NCI-H446 treated with DMSO at 0.1 percent for 48 hours (cell line): ENCODE measurements around the gene PPIL1.

Experiments
- DNase-seq: peaks from one replicate; lab custom pipeline; 2025; lab: John Stamatoyannopoulos, UW

The PPIL1 gene

DNA sequence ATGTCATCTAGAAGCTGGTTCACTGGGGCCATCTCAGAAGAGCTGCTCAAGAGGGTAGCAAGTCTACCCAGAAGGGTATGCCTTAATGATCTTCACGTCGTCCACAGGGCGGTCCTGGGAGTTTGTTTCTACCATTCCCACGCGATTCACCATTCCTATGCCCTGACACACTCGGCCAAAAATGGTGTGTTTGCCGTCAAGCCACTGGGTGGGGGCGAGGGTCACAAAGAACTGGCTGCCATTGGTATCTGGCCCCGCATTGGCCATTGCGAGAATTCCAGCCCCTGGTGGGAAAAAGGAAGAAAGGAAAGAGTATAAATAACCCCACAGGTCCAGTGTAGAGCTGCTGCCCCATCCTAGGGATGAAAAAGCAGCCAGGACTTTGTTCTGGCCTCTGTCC is 18.9 kb downstream of the PPIL1 start:
- no peak for DNase-seq

- no peak for DNase-seq
Observed at GRCh38 chr6:36853325-36853724, 21.3 kb downstream of the PPIL1 start.

- no peak for DNase-seq
Observed at GRCh38 chr6:36852481-36853147, 22.0 kb downstream of the PPIL1 start.

DNA sequence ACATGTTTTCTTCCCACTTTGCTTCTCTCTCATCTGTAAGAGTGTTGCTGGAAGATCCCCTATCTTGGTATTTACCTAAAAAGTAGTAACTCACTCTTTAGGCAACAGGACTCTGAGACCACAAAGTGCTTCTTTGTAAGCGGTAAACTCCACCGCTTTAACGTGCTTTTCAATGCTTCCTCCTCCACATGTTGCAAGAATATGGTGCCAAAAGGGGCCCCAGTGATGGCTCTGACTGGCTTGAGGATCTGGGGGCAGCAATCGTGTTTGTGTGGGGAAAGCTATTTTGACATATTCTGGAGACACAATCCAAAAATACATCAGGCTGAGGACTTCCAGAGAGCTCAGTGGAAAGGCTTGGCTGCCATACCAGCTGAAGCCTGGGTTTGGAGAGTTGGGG is 23.0 kb downstream of the PPIL1 start:
- no peak for DNase-seq

GRCh38 chr6:36851149-36851614 is 23.4 kb downstream of the PPIL1 start:
- DNase-seq: peak; percentile 12

- no peak for DNase-seq
Observed at GRCh38 chr6:36850021-36850420, 24.6 kb downstream of the PPIL1 start.

DNA sequence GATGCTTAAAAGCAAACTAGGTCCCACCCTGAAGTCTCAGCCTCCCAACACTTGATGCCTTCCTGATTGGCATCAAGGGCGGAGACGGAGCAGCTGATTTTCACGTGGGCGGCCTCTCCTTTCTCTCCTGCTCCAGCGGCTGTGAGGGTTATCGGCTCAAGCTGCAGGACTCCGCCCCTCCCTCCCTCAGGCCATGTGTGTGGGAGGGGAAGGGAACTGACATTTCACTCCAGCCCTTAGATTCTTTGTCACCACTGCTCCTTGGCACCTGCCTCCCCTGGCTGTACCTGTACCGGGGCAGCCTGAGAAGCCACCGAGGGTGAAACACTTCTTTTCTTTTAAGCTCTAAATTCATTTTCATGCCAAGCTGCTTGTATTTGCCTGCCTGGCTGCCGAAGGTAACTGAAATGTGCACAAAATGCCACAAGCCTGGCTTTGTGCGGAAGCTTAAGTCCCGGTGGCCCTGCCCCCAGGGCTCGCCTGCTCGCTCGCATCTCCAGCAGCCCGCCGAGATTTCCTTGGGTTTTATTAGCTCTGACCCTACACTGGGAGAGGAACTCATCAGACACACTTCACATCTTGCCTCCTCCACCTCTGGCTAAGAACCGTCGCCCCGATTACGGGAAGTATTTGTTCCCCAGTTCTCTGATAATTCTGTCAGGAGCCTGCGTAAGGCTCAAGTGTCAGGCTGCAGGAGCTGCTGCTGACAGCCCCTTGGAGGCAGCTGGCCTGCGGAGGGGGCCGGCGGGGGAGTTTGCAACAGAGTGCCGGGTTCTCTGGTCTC is 25.8 kb downstream of the PPIL1 start:
- DNase-seq: no peak

GRCh38 chr6:36847991-36848390 is 26.6 kb downstream of the PPIL1 start:
- no peak for DNase-seq

DNA sequence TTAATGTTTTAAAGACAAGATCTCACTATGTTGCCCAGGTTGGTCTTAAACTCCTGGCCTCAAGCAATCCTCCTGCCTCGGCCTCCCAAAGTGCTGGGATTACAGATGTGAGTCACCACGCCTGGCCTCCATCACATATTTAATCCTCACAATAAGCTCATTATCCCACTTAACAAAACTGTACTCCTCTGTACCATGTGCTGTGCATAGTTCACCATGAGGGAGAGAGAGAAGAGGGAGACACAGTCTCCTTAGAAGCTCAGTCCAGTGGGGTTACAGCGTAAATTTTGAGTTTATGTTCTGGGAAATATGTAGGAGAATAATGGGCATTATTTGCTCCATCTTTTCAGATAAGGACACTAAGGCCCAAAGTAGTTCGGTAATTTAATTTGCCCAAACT is 27.5 kb downstream of the PPIL1 start:
- no peak for DNase-seq

DNA sequence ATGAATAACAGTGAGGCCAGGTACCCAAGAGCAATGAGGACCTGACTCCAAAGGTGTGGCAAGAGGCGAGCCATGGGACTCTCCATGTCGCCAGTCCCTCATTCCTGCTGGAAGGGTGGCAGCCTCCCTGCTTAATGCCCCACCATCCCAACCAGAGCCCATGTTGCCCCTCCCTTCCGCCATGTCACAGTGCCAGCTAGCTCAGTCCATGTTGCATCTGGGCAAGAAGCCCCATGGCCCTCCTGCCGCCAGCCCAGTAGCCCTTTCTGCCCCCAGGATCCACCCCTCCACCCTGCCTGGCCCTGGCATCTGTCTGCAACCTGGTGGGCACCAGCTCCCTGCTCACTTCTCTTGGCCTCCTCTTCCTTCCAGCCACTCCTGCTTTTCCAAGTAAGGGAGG is 29.4 kb downstream of the PPIL1 start:
- DNase-seq: no peak

DNA sequence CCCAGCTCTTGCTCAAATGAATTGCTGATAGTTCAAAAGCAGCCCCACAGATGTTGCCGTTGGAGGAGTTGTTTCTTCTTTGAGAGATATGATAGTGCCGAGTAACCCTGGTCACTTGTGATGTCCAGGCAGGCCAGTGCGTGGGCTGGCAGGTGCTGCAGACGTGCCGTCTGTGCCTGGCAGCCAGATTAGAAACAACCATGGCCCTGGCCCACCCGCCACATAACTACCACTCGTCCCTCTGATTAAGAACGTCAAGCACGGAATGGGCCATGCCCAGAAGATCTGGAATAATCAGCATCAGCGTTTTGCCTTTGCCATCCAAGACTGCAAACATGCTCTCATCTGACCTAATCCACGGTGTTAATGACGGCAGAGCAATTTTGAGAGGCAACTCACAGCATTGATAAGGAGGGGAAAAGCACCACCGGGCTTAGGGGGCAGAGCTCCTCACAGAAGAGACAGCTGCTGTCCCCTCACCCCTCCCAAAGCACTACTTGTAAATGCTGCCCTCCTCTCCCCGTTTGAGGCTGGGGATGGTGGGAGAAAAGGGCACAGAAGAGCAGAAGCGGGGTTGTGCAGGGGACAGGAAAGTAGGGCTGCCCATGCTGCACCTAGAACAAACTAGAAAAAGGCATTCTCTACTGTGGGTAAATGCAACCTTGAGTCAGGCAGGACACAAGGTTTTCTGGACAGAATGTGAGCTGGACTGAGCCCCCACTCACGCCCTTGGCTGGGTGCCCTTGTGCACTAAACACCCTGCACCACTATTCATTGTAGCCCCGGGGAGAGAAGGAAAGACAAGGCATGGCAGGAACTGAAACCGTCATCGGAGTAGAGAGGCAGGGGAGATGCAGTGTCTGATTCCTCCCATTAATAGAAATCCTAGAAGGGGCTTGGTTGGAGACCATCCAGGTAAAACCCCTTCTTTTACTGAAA is 30.1 kb downstream of the PPIL1 start:
- no peak for DNase-seq

GRCh38 chr6:36843170-36843569 is 31.4 kb downstream of the PPIL1 start:
- DNase-seq: no peak

GRCh38 chr6:36841756-36842155 is 32.8 kb downstream of the PPIL1 start:
- no peak for DNase-seq

- DNase-seq: no peak
Observed at GRCh38 chr6:36840432-36841403, 33.9 kb downstream of the PPIL1 start.

GRCh38 chr6:36839749-36840431 is 34.7 kb downstream of the PPIL1 start:
- no peak for DNase-seq

DNA sequence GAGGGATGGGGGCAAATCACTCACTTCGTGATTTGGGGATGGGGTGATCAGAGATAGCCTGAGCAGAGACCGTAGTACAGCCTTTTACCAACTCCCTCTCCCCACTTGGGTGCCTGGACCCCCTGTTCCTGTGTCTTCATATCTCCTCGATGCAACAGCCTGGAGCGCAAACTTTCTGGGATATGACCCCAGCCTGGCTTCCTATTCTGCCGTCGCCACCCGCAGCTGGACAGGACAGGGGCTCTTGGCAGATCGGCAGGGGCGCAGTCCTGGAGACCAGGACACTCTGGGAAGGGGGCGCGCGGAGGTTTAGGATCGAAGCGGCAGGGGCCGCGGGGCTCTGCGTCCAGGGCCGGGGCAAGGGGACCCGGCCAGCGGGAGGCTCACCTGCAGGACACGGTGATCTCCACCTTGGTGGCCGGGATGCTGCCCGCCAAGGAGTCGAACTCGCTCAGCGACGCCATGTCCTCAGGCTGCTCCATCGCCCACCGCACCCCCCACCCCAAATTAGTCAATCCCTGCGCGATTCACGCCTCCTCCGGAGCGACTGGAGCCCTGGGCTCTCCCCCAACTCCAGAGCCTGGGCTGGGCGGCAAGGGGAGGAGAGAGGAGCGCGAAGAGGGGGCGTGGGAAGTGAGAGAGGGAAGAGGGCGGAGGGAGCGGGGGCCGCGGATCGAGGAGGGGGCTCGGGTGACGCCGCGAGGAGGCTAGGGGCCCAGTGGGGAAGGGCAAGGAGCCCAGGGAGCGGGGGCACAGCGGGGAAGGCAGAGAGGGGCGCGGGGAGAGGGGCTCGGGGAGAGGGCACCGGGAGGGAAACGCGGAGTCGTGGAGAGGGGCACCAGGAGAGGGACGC is 35.5 kb downstream of the PPIL1 start, which contains the start of gene CPNE5:
TSS of gene CPNE5 (minus strand) at position 549 of the 853 bp plus-strand sequence. CDS start at position 482, 67 bp downstream.
- no peak for DNase-seq

GRCh38 chr6:36837686-36838085 is 36.9 kb downstream of the PPIL1 start:
- no peak for DNase-seq

- no peak for DNase-seq
Observed at GRCh38 chr6:36837022-36837339, 37.6 kb downstream of the PPIL1 start.

GRCh38 chr6:36836111-36837021 is 38.2 kb downstream of the PPIL1 start:
- no peak for DNase-seq
